Breast epithelium (tissue), 3 donors: ENCODE results near the gene CSRNP2.

ENCODE experiments used
- POLR2A ChIP-seq: fragments of 450-650 bp; IDR thresholded peaks from one replicate; pipeline ENCODE4 v1.6.1; 2016; ENCODE audit warnings: antibody characterized with exemption, mild to moderate bottlenecking, moderate library complexity
- TF ChIP-seq, protein P1 (sequence below), 3 donors: fragments of 450-650 bp; IDR thresholded peaks; one replicate each; pipeline ENCODE4 v1.5.1; 2016 to 2017; ENCODE audit warnings: antibody characterized with exemption in 3 of 3, mild to moderate bottlenecking in 3 of 3, moderate library complexity in 3 of 3

DNA sequence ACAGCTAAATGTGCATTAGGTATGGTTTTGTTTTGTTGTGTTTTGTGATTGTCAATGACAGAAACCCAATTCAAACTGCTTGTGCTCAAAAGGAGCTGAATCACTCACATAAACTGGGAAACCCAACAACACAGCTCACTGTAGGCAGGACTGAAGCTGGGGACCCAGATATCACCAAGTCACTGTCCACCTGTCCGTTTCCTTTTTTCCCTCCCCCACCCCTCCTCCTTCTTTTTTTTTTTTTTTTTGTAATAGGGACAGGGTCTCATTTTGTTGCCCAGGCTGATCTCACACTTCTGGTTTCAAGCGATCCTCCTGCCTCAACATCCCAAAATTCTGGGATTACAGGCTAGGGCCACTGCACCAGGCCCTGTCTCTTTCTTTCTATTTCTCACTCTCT, 50.3 kb downstream of the CSRNP2 start:
- TF ChIP-seq POLR2A = no peak
- TF ChIP-seq, protein P1, sequence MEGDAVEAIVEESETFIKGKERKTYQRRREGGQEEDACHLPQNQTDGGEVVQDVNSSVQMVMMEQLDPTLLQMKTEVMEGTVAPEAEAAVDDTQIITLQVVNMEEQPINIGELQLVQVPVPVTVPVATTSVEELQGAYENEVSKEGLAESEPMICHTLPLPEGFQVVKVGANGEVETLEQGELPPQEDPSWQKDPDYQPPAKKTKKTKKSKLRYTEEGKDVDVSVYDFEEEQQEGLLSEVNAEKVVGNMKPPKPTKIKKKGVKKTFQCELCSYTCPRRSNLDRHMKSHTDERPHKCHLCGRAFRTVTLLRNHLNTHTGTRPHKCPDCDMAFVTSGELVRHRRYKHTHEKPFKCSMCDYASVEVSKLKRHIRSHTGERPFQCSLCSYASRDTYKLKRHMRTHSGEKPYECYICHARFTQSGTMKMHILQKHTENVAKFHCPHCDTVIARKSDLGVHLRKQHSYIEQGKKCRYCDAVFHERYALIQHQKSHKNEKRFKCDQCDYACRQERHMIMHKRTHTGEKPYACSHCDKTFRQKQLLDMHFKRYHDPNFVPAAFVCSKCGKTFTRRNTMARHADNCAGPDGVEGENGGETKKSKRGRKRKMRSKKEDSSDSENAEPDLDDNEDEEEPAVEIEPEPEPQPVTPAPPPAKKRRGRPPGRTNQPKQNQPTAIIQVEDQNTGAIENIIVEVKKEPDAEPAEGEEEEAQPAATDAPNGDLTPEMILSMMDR (IDR thresholded peaks at IDR 0.05) = no peak
